Measurements from ENCODE around the gene COPS9.

Gene COPS9

DNA sequence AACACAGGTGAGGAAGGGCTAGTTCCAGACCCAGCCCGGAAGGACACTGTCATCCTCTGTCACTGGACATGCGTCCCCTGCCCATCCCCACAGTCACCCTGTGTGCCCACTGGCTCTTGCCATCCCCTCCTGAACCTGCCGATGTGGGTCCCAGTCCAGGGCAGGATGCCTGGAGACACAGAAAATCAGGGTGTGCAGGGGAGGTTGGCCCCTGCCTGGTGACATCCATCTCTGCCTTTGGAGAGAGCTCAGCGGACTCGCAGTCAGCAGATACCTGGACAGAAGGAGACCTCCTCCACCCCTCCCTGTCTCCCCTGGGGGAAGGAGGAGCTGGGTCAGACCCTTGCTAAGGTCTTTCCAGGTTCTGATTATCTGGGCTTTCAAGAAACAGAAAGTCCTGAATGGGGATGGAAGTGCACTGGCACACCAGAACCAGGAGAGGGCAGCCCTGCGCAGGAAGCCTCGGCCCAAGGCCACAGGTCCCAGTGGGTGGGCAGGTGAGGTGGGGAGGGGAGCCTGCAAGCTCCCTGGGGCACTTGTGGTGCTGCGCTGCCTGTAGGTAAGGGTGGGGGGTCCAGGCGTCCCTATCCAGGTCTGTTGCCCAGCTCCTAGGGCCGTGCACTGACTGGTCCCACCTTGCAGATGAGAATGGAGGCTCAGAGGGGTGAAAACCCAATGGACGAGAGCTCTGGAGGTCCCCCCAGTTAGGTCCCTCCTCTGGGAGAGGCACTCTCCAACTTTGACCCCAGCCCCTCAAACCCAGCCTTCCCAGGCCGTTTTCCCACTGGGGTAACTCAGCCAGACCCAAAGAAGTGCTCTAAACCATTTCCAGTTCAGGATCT, 14.1 kb upstream of the COPS9 start:
- DNase-seq, result peak; percentile 66
- no peaks in the 10 kb centered on the region for H3K36me3 ChIP-seq
- no peak overlapping the region for H3K27ac ChIP-seq
- no peak overlapping the region for H3K4me3 ChIP-seq (ENCODE audit: low read depth, low read length)
- TF ChIP-seq, protein P1, sequence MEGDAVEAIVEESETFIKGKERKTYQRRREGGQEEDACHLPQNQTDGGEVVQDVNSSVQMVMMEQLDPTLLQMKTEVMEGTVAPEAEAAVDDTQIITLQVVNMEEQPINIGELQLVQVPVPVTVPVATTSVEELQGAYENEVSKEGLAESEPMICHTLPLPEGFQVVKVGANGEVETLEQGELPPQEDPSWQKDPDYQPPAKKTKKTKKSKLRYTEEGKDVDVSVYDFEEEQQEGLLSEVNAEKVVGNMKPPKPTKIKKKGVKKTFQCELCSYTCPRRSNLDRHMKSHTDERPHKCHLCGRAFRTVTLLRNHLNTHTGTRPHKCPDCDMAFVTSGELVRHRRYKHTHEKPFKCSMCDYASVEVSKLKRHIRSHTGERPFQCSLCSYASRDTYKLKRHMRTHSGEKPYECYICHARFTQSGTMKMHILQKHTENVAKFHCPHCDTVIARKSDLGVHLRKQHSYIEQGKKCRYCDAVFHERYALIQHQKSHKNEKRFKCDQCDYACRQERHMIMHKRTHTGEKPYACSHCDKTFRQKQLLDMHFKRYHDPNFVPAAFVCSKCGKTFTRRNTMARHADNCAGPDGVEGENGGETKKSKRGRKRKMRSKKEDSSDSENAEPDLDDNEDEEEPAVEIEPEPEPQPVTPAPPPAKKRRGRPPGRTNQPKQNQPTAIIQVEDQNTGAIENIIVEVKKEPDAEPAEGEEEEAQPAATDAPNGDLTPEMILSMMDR (IDR thresholded peaks at IDR 0.05; ENCODE audit: low read depth, low read length), result peak; percentile 95
- H3K9me3 ChIP-seq (ENCODE audit: severe bottlenecking), result no peaks in the 10 kb centered on the region
- no peaks in the 10 kb centered on the region for H3K27me3 ChIP-seq (ENCODE audit: insufficient read depth, low read depth, severe bottlenecking)

DNA sequence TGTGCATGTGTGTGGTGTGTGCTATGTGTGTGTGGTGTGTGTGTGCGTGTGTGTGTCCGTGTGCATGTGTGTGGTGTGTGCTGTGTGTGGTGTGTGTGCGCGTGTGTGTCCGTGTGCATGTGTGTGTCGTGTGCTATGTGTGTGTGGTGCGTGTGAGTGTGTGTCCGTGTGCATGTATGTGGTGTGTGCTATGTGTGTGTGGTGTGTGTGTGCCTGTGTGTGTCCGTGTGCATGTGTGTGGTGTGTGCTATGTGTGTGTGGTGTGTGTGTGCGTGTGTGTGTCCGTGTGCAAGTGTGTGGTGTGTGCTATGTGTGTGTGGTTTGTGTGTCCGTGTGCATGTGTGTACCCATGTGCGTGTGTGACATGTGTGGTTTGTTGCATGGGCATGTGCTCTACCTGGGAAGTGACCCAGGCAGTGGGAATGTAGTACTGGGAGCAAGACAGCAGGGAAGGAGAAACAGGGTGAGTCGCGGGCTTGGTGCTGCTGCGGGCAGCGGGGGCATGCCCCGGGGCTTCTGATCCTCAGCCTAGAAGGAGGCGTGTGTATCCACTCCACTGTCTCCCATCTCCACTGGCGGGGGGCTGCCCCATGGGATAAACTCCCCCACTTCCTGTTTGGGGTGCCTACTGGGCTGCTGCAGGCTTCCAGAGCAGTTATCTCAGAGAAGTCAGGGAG, 11.9 kb upstream of the COPS9 start:
- no peak for DNase-seq
- no peaks in the 10 kb centered on the region for H3K9me3 ChIP-seq (ENCODE audit: severe bottlenecking)
- TF ChIP-seq, protein P1 (IDR thresholded peaks at IDR 0.05; ENCODE audit: low read depth, low read length), result no peak

DNA sequence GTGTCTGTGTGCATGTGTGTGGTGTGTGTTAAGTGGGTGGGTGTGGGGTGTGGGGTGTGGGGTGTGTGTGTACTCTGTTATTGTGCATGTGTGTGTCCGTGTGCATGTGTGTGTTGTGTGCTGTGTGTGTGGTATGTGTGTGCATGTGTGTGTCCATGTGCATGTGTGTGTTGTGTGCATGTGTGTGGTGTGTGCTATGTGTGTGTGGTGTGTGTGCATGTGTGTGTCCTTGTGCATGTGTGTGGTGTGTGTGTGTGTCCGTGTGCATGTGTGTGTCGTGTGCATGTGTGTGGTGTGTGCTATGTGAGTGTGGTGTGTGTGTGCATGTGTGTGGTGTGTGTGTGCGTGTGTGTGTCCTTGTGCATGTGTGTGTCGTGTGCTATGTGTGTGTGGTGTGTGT, 11.3 kb upstream of the COPS9 start:
- H3K27ac ChIP-seq, result no peak overlapping the region
- DNase-seq, result no peak
- no peaks in the 10 kb centered on the region for H3K36me3 ChIP-seq
- peaks cover 8% of the 10 kb centered on the region for H3K27me3 ChIP-seq (ENCODE audit: insufficient read depth, low read depth, severe bottlenecking)
- no peaks in the 10 kb centered on the region for H3K9me3 ChIP-seq (ENCODE audit: severe bottlenecking)
- no peak overlapping the region for H3K4me3 ChIP-seq (ENCODE audit: low read depth, low read length)
- TF ChIP-seq, protein P1 (IDR thresholded peaks at IDR 0.05; ENCODE audit: low read depth, low read length), result no peak

More for the DNA sequence above, 11.9 kb upstream of the COPS9 start:
- Histone ChIP-seq H3K36me3 (no peaks in the 10 kb centered on the region), H3K27ac (no peak overlapping the region), H3K27me3 (ENCODE audit: insufficient read depth, low read depth, severe bottlenecking) (peaks cover 4% of the 10 kb centered on the region), H3K4me3 (ENCODE audit: low read depth, low read length) (no peak overlapping the region)

DNA sequence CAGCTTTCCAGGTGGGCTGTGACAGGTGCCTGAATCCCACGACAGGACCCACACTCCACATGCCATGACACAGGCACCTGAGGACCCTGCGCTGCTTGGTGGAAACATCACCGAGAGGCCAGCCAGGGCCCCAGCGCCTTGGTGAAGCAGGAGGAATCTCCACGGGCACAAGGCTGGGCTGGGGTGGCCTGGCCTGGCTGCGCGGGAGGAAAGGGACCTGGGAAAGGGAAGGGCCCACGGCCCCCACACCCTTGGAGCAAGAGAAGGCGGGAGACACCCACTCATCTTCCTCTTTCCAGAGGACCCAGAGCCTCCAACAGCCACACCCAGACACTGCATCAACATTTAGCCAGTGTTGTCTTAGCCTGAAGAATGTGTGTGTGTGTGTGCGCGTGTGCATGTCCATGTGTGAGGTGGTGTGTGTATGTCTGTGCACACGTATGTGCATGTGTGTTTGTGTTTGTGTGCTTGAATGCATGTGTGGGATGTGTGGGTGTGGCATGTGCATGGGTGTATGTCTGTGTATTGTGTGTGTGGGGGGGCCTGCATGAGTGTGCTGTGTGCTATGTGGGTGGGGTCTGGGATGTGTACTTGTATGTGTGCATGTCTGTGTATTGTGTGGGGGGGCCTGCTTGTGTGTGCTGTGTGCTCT, 10.6 kb upstream of the COPS9 start:
- H3K27ac ChIP-seq, result no peak overlapping the region
- TF ChIP-seq, protein P1 (IDR thresholded peaks at IDR 0.05; ENCODE audit: low read depth, low read length), result no peak

DNA sequence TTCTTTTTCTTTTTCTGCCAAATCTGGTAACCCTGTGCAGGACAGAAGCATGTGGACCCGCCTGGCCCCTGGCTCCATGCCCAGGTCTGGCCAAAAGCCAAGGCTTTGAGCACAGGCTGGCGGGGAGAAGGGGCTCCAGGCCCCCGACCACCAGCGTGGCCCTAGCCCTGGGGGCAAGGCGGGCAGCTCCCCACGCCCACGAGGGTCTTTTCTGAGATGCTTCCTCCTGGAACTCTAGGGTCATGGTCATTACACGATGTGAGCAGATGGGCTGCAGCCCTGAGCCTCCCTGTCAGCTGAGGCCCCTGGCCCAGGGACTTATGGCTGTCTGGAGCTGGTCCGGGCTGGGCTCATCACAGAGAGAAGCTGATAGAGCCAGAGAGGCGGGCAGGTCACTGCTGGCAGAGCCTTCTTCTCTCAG, 10.0 kb upstream of the COPS9 start:
- H3K27ac ChIP-seq, result no peak overlapping the region
- DNase-seq, result peak; percentile 35
- TF ChIP-seq, protein P1 (IDR thresholded peaks at IDR 0.05; ENCODE audit: low read depth, low read length), result no peak
- no peak overlapping the region for H3K4me3 ChIP-seq (ENCODE audit: low read depth, low read length)
- no peaks in the 10 kb centered on the region for H3K9me3 ChIP-seq (ENCODE audit: severe bottlenecking)
- H3K27me3 ChIP-seq (ENCODE audit: insufficient read depth, low read depth, severe bottlenecking), result peaks cover 19% of the 10 kb centered on the region
- no peaks in the 10 kb centered on the region for H3K36me3 ChIP-seq

More for the DNA sequence above, 10.6 kb upstream of the COPS9 start:
- Histone ChIP-seq H3K4me3 (ENCODE audit: low read depth, low read length) (no peak overlapping the region), H3K27me3 (ENCODE audit: insufficient read depth, low read depth, severe bottlenecking) (peaks cover 13% of the 10 kb centered on the region), H3K36me3 (no peaks in the 10 kb centered on the region), H3K9me3 (ENCODE audit: severe bottlenecking) (no peaks in the 10 kb centered on the region)
- no peak for DNase-seq
